Panc1 (cell line): ENCODE results near the gene LGI4. TPM values are rescaled to one million over a fixed set of nuclear protein-coding genes. Genes with fewer than 3 reads are reported as not detected.

Experiments
- ATAC-seq: fragments of 200-7000 bp; cut with Tn5 transposase; 2 replicates; pipeline ENCODE4 v1.9.1; 2020; ENCODE audit warnings: mild to moderate bottlenecking, moderate library complexity
- BruUV-seq: library from RNA; stranded (reverse); fragments of 400-500 nt; replicated peaks from 2 replicates; lab custom pipeline; 2021; lab: Mats Ljungman, UMichigan
- CTCF ChIA-PET: fragments of 300-600 bp; sonication (Branson Sonifier 250); formaldehyde crosslinking; loops from one replicate; lab custom pipeline; 2022; ENCODE audit warnings: antibody characterized with exemption; lab: Charles Lee
- POLR2A ChIA-PET: fragments of 300-600 bp; sonication (Branson Sonifier 250); formaldehyde crosslinking; loops from one replicate; lab custom pipeline; 2022; ENCODE audit warnings: antibody characterized with exemption; lab: Charles Lee
- DNase-seq: peaks from one replicate; pipeline ENCODE4 v3.0.0-alpha.2; 2010; ENCODE audit warnings: low read depth, low spot score
- H3K27ac ChIP-seq: 2 replicates; pipeline ENCODE4 v1.5.1; 2011; ENCODE audit warnings: mild to moderate bottlenecking, low read length, inconsistent platforms
- H3K27me3 ChIP-seq: fragments of 200-500 bp; sonication (Bioruptor generic); 2 replicates; pipeline ENCODE4 v1.6.0; 2014; ENCODE audit warnings: low read length, inconsistent platforms; ENCODE audit not compliant: control insufficient read depth, insufficient read depth
- H3K36me3 ChIP-seq: fragments of 200-500 bp; sonication (Bioruptor generic); 2 replicates; pipeline ENCODE4 v1.5.1; 2014; ENCODE audit warnings: inconsistent platforms, mild to moderate bottlenecking, low read length, moderate library complexity; ENCODE audit not compliant: control insufficient read depth, insufficient read depth
- H3K4me1 ChIP-seq: 2 replicates; pipeline ENCODE4 v1.5.1; 2011; ENCODE audit warnings: inconsistent platforms, mild to moderate bottlenecking, low read length, moderate library complexity; ENCODE audit not compliant: control insufficient read depth, insufficient read depth
- H3K4me3 ChIP-seq, 2 experiments: 2 replicates each; pipeline ENCODE4 v1.5.1; 2011 to 2012; ENCODE audit warnings: low read depth in 2 of 2, low read length in 2 of 2, mild to moderate bottlenecking in 2 of 2, inconsistent platforms in 1 of 2, moderate library complexity in 1 of 2
- H3K9me3 ChIP-seq: fragments of 200-500 bp; sonication (Bioruptor generic); 2 replicates; pipeline ENCODE4 v1.5.1; 2014; ENCODE audit warnings: low read depth, mild to moderate bottlenecking, inconsistent platforms, low read length, moderate library complexity; ENCODE audit not compliant: control insufficient read depth, insufficient read depth
- CTCF ChIP-seq: fragments of 450-650 bp; IDR thresholded peaks from 2 replicates; pipeline ENCODE4 v1.5.1; 2017; ENCODE audit warnings: mild to moderate bottlenecking
- POLR2AphosphoS5 ChIP-seq: IDR thresholded peaks from 2 replicates; pipeline ENCODE4 v1.6.1; 2012; ENCODE audit warnings: mild to moderate bottlenecking, low read depth, low read length, moderate library complexity
- REST ChIP-seq, 2 experiments: IDR thresholded peaks; 2 replicates each; pipeline ENCODE4 v1.6.1; 2011 to 2012; ENCODE audit warnings: low read depth in 2 of 2, control low read depth in 1 of 2, low read length in 1 of 2, mild to moderate bottlenecking in 1 of 2, moderate library complexity in 1 of 2; ENCODE audit not compliant: insufficient read depth in 1 of 2
- SIN3A ChIP-seq: IDR thresholded peaks from 2 replicates; pipeline ENCODE4 v1.6.1; 2012; ENCODE audit warnings: low read depth, mild to moderate bottlenecking, low read length, moderate library complexity, borderline replicate concordance; ENCODE audit not compliant: insufficient read depth
- TCF7L2 ChIP-seq: IDR thresholded peaks from 2 replicates; pipeline ENCODE4 v1.6.1; 2011; ENCODE audit warnings: mild to moderate bottlenecking, low read depth, low read length, inconsistent platforms
- in situ Hi-C: cut with HindIII; loops from 2 replicates; pipeline ENCODE4 v1.10.0; 2016; ENCODE audit warnings: low sequenced_read_pairs, low pct_unique_long_range_greater_than_20kb
- intact Hi-C: fragments of 100-400 bp; cut with micrococcal nuclease; formaldehyde crosslinking; loops from one replicate; pipeline ENCODE4 v1.10.0; 2022; ENCODE audit not compliant: unreplicated experiment
- total RNA-seq: library from RNA; stranded (reverse); gene quantifications from one replicate; pipeline ENCODE4 v1.2.1, GENCODE V29; 2021; ENCODE audit not compliant: unreplicated experiment

LGI4 gene
- total RNA-seq, 1 experiment from 2014 or later: 0.18 TPM

DNA sequence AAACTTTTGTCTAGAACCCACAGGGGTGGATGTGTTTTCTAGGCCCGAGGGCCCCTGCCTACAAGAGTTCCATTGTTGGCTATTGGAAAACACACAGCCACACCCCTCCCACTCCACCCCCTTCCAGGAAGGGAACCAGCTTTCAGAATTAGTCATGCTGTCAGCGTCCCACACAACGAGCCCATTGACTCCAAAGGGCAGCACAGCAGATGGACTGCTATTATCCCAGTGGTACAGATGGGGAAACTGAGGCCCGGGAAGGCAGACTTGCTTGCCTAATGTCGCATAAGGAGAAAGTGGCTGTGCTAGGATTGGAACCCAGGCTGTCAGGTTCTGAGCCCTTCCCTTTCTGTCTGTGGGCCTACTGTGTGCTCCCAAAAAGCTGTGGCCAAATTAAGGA is 27.3 kb downstream of the LGI4 start:
- H3K9me3 ChIP-seq: no peaks in the 10 kb centered on the region
- ChIA-PET POLR2A (no interaction called here), CTCF (interaction anchor here (0.6 kb wide), 1 partner anchor 47 kb away, joined by 5 read pairs; the partner anchor contains the start of gene FXYD5)
- H3K4me1 ChIP-seq: no peaks in the 10 kb centered on the region
- H3K36me3 ChIP-seq: no peaks in the 10 kb centered on the region
- no TSS peak for BruUV-seq
- TF ChIP-seq SIN3A: no peak
- no peak overlapping the region for H3K27ac ChIP-seq
- intact Hi-C loops: no loop called here
- H3K27me3 ChIP-seq: no peaks in the 10 kb centered on the region
- no peak overlapping the region for H3K4me3 ChIP-seq
- ATAC-seq (no peak), DNase-seq (no peak)
- in situ Hi-C loops: no loop called here

DNA sequence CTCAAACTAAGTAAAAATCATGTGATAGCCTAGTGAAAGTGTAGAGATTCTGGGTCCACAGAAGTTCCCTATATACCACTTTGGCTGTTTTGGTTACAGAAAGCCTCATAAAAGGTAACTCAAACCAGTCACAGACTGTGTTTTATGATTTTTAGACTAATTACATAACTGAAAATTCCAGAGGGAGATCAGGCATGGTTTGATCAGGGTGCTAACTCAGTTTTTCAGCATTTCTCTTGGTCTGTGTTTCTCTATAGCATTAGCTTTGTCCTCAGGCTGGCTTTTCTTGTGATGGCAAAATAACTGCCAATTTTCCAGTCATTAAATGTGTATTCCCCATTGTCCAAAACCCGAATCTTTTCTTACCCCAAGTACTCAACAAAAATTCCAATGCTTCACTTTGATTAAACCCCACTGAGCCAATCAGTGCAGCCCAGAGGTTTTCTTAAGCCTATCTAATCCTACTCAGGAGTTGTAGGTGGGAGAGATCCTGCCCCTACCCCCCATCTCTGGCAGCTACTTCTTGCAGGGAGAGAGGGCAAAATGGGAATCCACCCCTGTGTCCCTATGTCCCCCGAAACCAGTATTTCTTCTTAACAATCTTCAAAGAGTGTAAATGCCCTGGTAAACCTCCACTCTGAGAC is 27.8 kb downstream of the LGI4 start:
- Histone ChIP-seq H3K27me3 (no peaks in the 10 kb centered on the region), H3K36me3 (no peaks in the 10 kb centered on the region), H3K9me3 (no peaks in the 10 kb centered on the region), H3K4me3 (no peak overlapping the region), H3K27ac (no peak overlapping the region), H3K4me1 (no peaks in the 10 kb centered on the region)
- no TSS peak for BruUV-seq
- intact Hi-C loops: no loop called here
- DNase-seq (no peak), ATAC-seq (no peak)
- ChIA-PET CTCF (no interaction called here), POLR2A (no interaction called here)
- no peak for TF ChIP-seq SIN3A
- no peak for TF ChIP-seq TCF7L2
- TF ChIP-seq REST (IDR thresholded peaks at IDR 0.05; ENCODE audit: insufficient read depth in 1 of 2, low read depth in 2 of 2, low read length in 1 of 2): no peak
- TF ChIP-seq CTCF: no peak
- no peak for TF ChIP-seq POLR2AphosphoS5
- in situ Hi-C loops: no loop called here

GRCh38 chr19:35106291-35106583 is 28.6 kb downstream of the LGI4 start:
- H3K4me1 ChIP-seq: no peaks in the 10 kb centered on the region
- no peaks in the 10 kb centered on the region for H3K9me3 ChIP-seq
- no peaks in the 10 kb centered on the region for H3K36me3 ChIP-seq
- in situ Hi-C loops (no loop called here), intact Hi-C loops (no loop called here)
- ChIA-PET CTCF (no interaction called here), POLR2A (no interaction called here)
- no TSS peak for BruUV-seq
- TF ChIP-seq TCF7L2 (no peak), SIN3A (no peak), REST (IDR thresholded peaks at IDR 0.05; ENCODE audit: insufficient read depth in 1 of 2, low read depth in 2 of 2, low read length in 1 of 2) (no peak), CTCF (no peak), POLR2AphosphoS5 (no peak)
- ATAC-seq (no peak), DNase-seq (no peak)
- no peak overlapping the region for H3K4me3 ChIP-seq
- H3K27me3 ChIP-seq: no peaks in the 10 kb centered on the region
- H3K27ac ChIP-seq: no peak overlapping the region
